ENCODE measurements around the gene GRAMD1A.

DNA sequence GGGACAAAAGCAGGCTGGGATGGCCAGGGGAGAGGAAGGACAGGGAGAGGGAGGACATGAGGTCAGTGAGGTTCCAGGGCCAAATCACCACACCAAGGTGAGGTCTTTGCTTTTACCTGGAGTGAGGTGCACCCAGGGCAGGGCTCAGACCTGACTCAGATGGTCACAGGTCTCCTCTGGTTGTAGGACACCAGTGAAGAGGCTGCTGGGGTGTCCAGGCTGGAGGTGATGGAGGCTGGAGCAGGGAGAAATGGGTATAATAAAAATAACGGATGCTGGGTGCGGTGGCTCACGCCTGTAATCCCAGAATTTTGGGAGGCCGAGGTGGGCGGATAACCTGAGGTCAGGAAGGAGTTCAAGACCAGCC lies 6.9 kb downstream of the GRAMD1A start:
- no peak for TF ChIP-seq GATA3 (IDR thresholded peaks at IDR 0.05; ENCODE audit: low read depth, low read length)
- TF ChIP-seq GATA2 (IDR thresholded peaks at IDR 0.05; ENCODE audit: low read depth, low read length) = no peak

Data from SH-SY5Y (cell line).